22Rv1 (cell line): ENCODE results near the gene TMEM132D.

Experiments
- CTCF ChIP-seq: fragments of 450-650 bp; IDR thresholded peaks from 2 replicates; pipeline ENCODE4 v1.5.1; 2017; ENCODE audit warnings: mild to moderate bottlenecking
- ZFX ChIP-seq: fragments of 450-650 bp; IDR thresholded peaks from 2 replicates; pipeline ENCODE4 v1.6.1; 2017; ENCODE audit warnings: antibody characterized with exemption, borderline replicate concordance

- TF ChIP-seq CTCF: no peak
- no peak for TF ChIP-seq ZFX
Measured at GRCh38 chr12:129063600-129063999, 840.2 kb downstream of the TMEM132D start.
